K562 (cell line): ENCODE data around the gene POLD2. TPM values are rescaled to one million over a fixed set of nuclear protein-coding genes. Genes with fewer than 3 reads are reported as not detected.

Experiments used
- CBFA2T2 ChIP-seq: fragments of 450-650 bp; conservative IDR thresholded peaks from 2 replicates; pipeline ENCODE4 v1.6.1; 2017; ENCODE audit warnings: mild to moderate bottlenecking
- CBX5 ChIP-seq: IDR thresholded peaks from 2 replicates; pipeline ENCODE4 v1.6.1; 2014; ENCODE audit warnings: low read depth, borderline replicate concordance
- CCAR2 ChIP-seq: fragments of 200-400 bp; formaldehyde crosslinking; IDR thresholded peaks from 2 replicates; pipeline ENCODE4 v1.6.1; 2017; ENCODE audit warnings: mild to moderate bottlenecking, low read depth, low read length
- CHCHD3 ChIP-seq: fragments of 250-450 bp; sonication (Bioruptor Pico); IDR thresholded peaks from 2 replicates; pipeline ENCODE4 v2.1.2; 2022; ENCODE audit warnings: mild to moderate bottlenecking
- CHD1 ChIP-seq: fragments of 200-600 bp; sonication (generic); IDR thresholded peaks from one replicate; pipeline ENCODE4 v1.6.1; 2012; ENCODE audit warnings: mild to moderate bottlenecking, moderate library complexity, low read length, inconsistent platforms
- CSDE1 ChIP-seq, 2 experiments: fragments of 450-650 bp; IDR thresholded peaks; 2 replicates each; pipeline ENCODE4 v1.6.1; 2016; ENCODE audit warnings: mild to moderate bottlenecking in 1 of 2
- ERF ChIP-seq: fragments of 450-650 bp; formaldehyde crosslinking; IDR thresholded peaks from 2 replicates; pipeline ENCODE4 v1.4.0; 2020; ENCODE audit warnings: mild to moderate bottlenecking, mixed read lengths
- FOXA1 ChIP-seq: fragments of 450-650 bp; IDR thresholded peaks from 2 replicates; pipeline ENCODE4 v1.6.1; 2016; ENCODE audit warnings: mild to moderate bottlenecking, borderline replicate concordance
- FOXP4 ChIP-seq: sonication (generic); formaldehyde crosslinking; IDR thresholded peaks from 2 replicates; pipeline ENCODE4 v1.8.0; 2022; ENCODE audit warnings: mild to moderate bottlenecking, missing genetic modification reagents, borderline replicate concordance
- KLF16 ChIP-seq: IDR thresholded peaks from 2 replicates; pipeline ENCODE4 v1.6.1; 2016; ENCODE audit warnings: antibody characterized with exemption
- MEIS2 ChIP-seq: fragments of 450-650 bp; IDR thresholded peaks from 2 replicates; pipeline ENCODE4 v1.6.1; 2014; ENCODE audit warnings: mild to moderate bottlenecking; ENCODE audit not compliant: partially characterized antibody
- MYC ChIP-seq, 2 experiments: fragments of 250-450 bp in 1 of 2; sonication (Bioruptor Pico) in 1 of 2; IDR thresholded peaks; 2 replicates each; pipeline versions ENCODE4 v1.5.1 to v1.6.1; 2012 to 2021; ENCODE audit warnings: low read depth in 2 of 2, borderline replicate concordance in 1 of 2, improper control_type of control experiment in 1 of 2, low read length in 1 of 2, mild to moderate bottlenecking in 1 of 2, moderate library complexity in 1 of 2
- NFE2 ChIP-seq: IDR thresholded peaks from 2 replicates; pipeline ENCODE4 v1.6.1; 2014; ENCODE audit warnings: antibody characterized with exemption, low read depth
- PKNOX1 ChIP-seq: fragments of 450-650 bp; IDR thresholded peaks from 2 replicates; pipeline ENCODE4 v1.6.1; 2016
- POLR2A ChIP-seq: fragments of 450-650 bp; conservative IDR thresholded peaks from 2 replicates; pipeline ENCODE4 v1.6.1; 2016
- POLR2AphosphoS5 ChIP-seq: IDR thresholded peaks from 2 replicates; pipeline ENCODE4 v1.6.1; 2011; ENCODE audit warnings: mild to moderate bottlenecking, low read depth, low read length, moderate library complexity; ENCODE audit not compliant: control insufficient read depth, insufficient read depth
- POU5F1 ChIP-seq: fragments of 150-350 bp; IDR thresholded peaks from 2 replicates; pipeline ENCODE4 v1.6.1; 2014; ENCODE audit warnings: borderline replicate concordance, low read length, low read depth, mild to moderate bottlenecking; ENCODE audit not compliant: partially characterized antibody
- SREBF2 ChIP-seq: sonication (generic); formaldehyde crosslinking; IDR thresholded peaks from 2 replicates; pipeline ENCODE4 v1.4.0; 2020; ENCODE audit warnings: mild to moderate bottlenecking, missing genetic modification reagents
- ZNF143 ChIP-seq: sonication (generic); formaldehyde crosslinking; IDR thresholded peaks from 2 replicates; pipeline ENCODE4 v1.9.0; 2022; ENCODE audit warnings: mild to moderate bottlenecking, missing genetic modification reagents
- ZNF277 ChIP-seq: fragments of 250-450 bp; sonication (Bioruptor Pico); IDR thresholded peaks from 2 replicates; pipeline ENCODE4 v1.8.0; 2022; ENCODE audit warnings: inconsistent platforms, mild to moderate bottlenecking, moderate library complexity, borderline replicate concordance
- ZNF589 ChIP-seq: fragments of 200-800 bp; sonication (Bioruptor generic); IDR thresholded peaks from 2 replicates; pipeline ENCODE4 v1.6.1; 2016; ENCODE audit warnings: low read depth, missing genetic modification characterization, missing compliant biosample characterization
- ZNF707 ChIP-seq: fragments of 250-450 bp; sonication (Bioruptor Pico); conservative IDR thresholded peaks from 2 replicates; pipeline ENCODE4 v1.8.0; 2022; ENCODE audit warnings: inconsistent platforms, mild to moderate bottlenecking, moderate library complexity
- ZNF764 ChIP-seq: fragments of 250-450 bp; sonication (Bioruptor Pico); IDR thresholded peaks from 2 replicates; pipeline ENCODE4 v1.4.0; 2020; ENCODE audit warnings: low read depth, mild to moderate bottlenecking, moderate library complexity
- polyA plus RNA-seq, 8 experiments: library from polyadenylated mRNA; depleted of rRNA in 4 of 8; stranded (reverse) in 5 of 8; unstranded in 3 of 8; fragments of >200 nt; fragmentation: Nextera tagmentation in 2 of 8; fragmentation: Illumina TruSeq in 1 of 8; extraction: Ambion mirVana in 2 of 8; extraction: Trizol in 1 of 8; gene quantifications; 2 replicates each; pipeline versions ENCODE4 v1.2.1 to v1.2.3, GENCODE V29; 2011 to 2014; ENCODE audit warnings: inconsistent platforms in 1 of 8, missing spikeins in 1 of 8
- total RNA-seq, 7 experiments: library from RNA; depleted of rRNA in 6 of 7; stranded (reverse); fragments of >200 nt in 6 of 7; fragmentation: Illumina TruSeq in 2 of 7; extraction: Trizol in 2 of 7; gene quantifications; 2 replicates each; pipeline versions ENCODE4 v1.2.1 to v1.2.3, GENCODE V29; 2011 to 2021; ENCODE audit warnings: low replicate concordance in 1 of 7

The POLD2 gene
- total and polyA plus RNA-seq, 9 of the 15 experiments (the other 6 are each of a cell fraction or from before 2014, with no cell fraction given), result 29.7 to 259 (median 225) TPM

GRCh38 chr7:44067064-44067951 is 56.0 kb downstream of the POLD2 start (continued):
- TF ChIP-seq FOXP4 (CRISPR knock-in tag) (no peak), NFE2 (no peak), MYC (IDR thresholded peaks at IDR 0.05; ENCODE audit: low read depth, low read length) (no peak), MYC (CRISPR knock-in tag; IDR thresholded peaks at IDR 0.05; ENCODE audit: borderline replicate concordance, low read depth) (no peak), FOXA1 (no peak), ZNF589 (CRISPR knock-in tag) (no peak), CCAR2 (no peak), CBFA2T2 (0 out of 2 replicates have a peak, but pooled peaks have one; percentile 28), ERF (CRISPR knock-in tag) (0 out of 2 replicates have a peak, but pooled peaks have one; percentile 29), CHCHD3 (CRISPR knock-in tag) (no peak), KLF16 (no peak), PKNOX1 (peak; percentile 42; the same call in 1 of the 2 replicates), ZNF277 (CRISPR knock-in tag) (no peak), POU5F1 (no peak), MEIS2 (peak; percentile 33), ZNF143 (CRISPR knock-in tag) (no peak), ZNF707 (CRISPR knock-in tag) (no peak), POLR2AphosphoS5 (0 out of 2 replicates have a peak, but pooled peaks have one; percentile 8), ZNF764 (CRISPR knock-in tag) (0 out of 2 replicates have a peak, but pooled peaks have one; percentile 13), CBX5 (no peak), POLR2A (peak; percentile 39), CSDE1 (IDR thresholded peaks at IDR 0.05) (no peak), SREBF2 (no peak), CHD1 (no peak)
